ENCODE data around the gene AGFG2. TPM values are rescaled to one million over a fixed set of nuclear protein-coding genes. Genes with fewer than 3 reads are reported as not detected.

Gene AGFG2
- total and polyA plus RNA-seq, 2 of the 13 experiments (the other 11 are each of a cell fraction or from before 2014, with no cell fraction given), result 125 to 132 TPM

DNA sequence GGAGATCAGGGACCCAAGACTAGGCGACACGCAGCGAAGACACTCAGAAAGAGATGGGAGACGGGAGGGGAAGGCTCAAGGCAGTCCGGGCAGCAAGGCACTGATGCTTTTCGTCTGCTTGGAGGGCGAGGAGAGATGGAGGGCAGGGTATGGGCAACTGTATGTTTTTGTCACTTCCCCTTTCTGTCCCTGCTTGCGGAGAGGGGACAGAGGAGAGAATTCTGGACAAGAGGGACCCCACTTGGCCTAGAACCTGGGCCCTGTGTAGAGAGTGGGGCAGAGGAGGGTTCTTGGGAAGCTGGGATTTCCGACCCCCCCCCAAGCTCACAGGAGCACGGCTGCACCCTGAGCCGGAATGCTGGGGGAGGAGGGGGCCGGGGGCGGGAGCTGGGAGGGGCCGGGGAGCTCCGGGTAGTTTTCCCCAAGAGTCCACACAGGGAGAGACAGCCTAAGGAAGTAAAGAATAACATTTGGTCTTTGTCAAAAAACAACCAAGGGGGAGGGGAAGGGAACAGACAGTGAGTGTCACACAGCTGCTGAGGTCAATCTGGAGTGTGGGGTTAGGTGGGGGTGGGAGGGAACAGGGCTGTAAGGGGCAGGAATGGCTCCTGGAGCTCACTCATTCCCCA lies 45.2 kb downstream of the AGFG2 start:
- Histone ChIP-seq H3K27ac (ENCODE audit: extremely low read length, insufficient read depth, low read length) (no peak overlapping the region), H2AFZ (ENCODE audit: low read length) (no peak overlapping the region), H3K79me2 (ENCODE audit: insufficient read depth, low read length) (peaks cover 6% of the 10 kb centered on the region), H3K4me2 (ENCODE audit: low read depth, low read length) (peak overlapping the region; percentile 94), H3K9me3 (ENCODE audit: low read length) (no peaks in the 10 kb centered on the region), H3K36me3 (replicated peaks in 1 of 2; ENCODE audit: control insufficient read depth in 1 of 2, insufficient read depth in 2 of 2, low read length in 2 of 2) (peaks cover 10 to 18% of the 10 kb centered on the region in 2 experiments; a peak in 4 of 5 replicates), H4K20me1 (ENCODE audit: insufficient read depth, low read length) (peaks cover 8% of the 10 kb centered on the region; the same call in 1 of the 2 replicates), H3K9ac (ENCODE audit: insufficient read depth, low read depth, low read length) (peak overlapping the region; percentile 94; the same call in 1 of the 2 replicates), H3K4me1 (ENCODE audit: insufficient read depth, low read length) (peaks cover 34% of the 10 kb centered on the region), H3K27me3 (ENCODE audit: control insufficient read depth in 1 of 2, insufficient read depth in 2 of 2, low read length in 2 of 2) (no peaks in the 10 kb centered on the region; a peak in 1 of 5 replicates), H3K4me3 (replicated peaks in 1 of 3; ENCODE audit: insufficient read depth in 1 of 3, low read depth in 2 of 3, low read length in 3 of 3) (peak overlapping the region; percentile 80 to 98 (median 86); a peak in 5 of 6 replicates)
- WGBS (ENCODE audit: low lambda C conversion rate), result 61% methylated on average over 15 of the region's 15 CpGs
- no TSS peak for BruUV-seq (replicated peaks)
- in situ Hi-C loops (cut with HindIII; ENCODE audit: extremely low pct_ligation_motif_present, low pct_unique_long_range_greater_than_20kb) (no loop called here), intact Hi-C loops (cut with micrococcal nuclease; ENCODE audit: unreplicated experiment) (no loop called here)
- ChIA-PET CTCF (ENCODE audit: low intra/inter-chr PET ratio, low total read pairs) (no interaction called here), POLR2A (interaction anchor here (0.7 to 4.1 kb wide), 9 partner anchors 12 to 155 kb away, joined by 3 to 73 read pairs (median 11); partner anchors contain the start of genes MEPCE, MOSPD3 and ZCWPW1)
- DNase-seq (ENCODE audit: low spot score), result no peak
- FAIRE-seq, result no peak
- no peak for ATAC-seq
- TF ChIP-seq THYN1 (CRISPR knock-in tag; IDR thresholded peaks at IDR 0.05; ENCODE audit: borderline replicate concordance, low read depth) (no peak), U2AF1 (optimal IDR thresholded peaks at IDR 0.05; ENCODE audit: low read depth, low read length) (no peak), POLR2G (IDR thresholded peaks at IDR 0.05; ENCODE audit: low read depth, low read length) (no peak), EED (CRISPR knock-in tag; IDR thresholded peaks at IDR 0.05) (no peak), NCOA1 (CRISPR knock-in tag; IDR thresholded peaks at IDR 0.05) (no peak), ERF (CRISPR knock-in tag; IDR thresholded peaks at IDR 0.05) (no peak), IKZF1 (IDR thresholded peaks at IDR 0.05) (no peak), ZSCAN25 (CRISPR knock-in tag; IDR thresholded peaks at IDR 0.05) (no peak), DMAP1 (CRISPR knock-in tag; IDR thresholded peaks at IDR 0.05) (no peak), ZNF674 (CRISPR knock-in tag; IDR thresholded peaks at IDR 0.05; ENCODE audit: low read depth) (no peak), ZNF264 (CRISPR knock-in tag; IDR thresholded peaks at IDR 0.05) (no peak)
- TF ChIP-seq, protein P1, sequence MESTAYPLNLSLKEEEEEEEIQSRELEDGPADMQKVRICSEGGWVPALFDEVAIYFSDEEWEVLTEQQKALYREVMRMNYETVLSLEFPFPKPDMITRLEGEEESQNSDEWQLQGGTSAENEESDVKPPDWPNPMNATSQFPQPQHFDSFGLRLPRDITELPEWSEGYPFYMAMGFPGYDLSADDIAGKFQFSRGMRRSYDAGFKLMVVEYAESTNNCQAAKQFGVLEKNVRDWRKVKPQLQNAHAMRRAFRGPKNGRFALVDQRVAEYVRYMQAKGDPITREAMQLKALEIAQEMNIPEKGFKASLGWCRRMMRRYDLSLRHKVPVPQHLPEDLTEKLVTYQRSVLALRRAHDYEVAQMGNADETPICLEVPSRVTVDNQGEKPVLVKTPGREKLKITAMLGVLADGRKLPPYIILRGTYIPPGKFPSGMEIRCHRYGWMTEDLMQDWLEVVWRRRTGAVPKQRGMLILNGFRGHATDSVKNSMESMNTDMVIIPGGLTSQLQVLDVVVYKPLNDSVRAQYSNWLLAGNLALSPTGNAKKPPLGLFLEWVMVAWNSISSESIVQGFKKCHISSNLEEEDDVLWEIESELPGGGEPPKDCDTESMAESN (CRISPR knock-in tag; conservative IDR thresholded peaks at IDR 0.05), result no peak
- TF ChIP-seq, protein P2, sequence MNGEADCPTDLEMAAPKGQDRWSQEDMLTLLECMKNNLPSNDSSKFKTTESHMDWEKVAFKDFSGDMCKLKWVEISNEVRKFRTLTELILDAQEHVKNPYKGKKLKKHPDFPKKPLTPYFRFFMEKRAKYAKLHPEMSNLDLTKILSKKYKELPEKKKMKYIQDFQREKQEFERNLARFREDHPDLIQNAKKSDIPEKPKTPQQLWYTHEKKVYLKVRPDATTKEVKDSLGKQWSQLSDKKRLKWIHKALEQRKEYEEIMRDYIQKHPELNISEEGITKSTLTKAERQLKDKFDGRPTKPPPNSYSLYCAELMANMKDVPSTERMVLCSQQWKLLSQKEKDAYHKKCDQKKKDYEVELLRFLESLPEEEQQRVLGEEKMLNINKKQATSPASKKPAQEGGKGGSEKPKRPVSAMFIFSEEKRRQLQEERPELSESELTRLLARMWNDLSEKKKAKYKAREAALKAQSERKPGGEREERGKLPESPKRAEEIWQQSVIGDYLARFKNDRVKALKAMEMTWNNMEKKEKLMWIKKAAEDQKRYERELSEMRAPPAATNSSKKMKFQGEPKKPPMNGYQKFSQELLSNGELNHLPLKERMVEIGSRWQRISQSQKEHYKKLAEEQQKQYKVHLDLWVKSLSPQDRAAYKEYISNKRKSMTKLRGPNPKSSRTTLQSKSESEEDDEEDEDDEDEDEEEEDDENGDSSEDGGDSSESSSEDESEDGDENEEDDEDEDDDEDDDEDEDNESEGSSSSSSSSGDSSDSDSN (CRISPR knock-in tag; IDR thresholded peaks at IDR 0.05), result no peak
- TF ChIP-seq, protein P3, sequence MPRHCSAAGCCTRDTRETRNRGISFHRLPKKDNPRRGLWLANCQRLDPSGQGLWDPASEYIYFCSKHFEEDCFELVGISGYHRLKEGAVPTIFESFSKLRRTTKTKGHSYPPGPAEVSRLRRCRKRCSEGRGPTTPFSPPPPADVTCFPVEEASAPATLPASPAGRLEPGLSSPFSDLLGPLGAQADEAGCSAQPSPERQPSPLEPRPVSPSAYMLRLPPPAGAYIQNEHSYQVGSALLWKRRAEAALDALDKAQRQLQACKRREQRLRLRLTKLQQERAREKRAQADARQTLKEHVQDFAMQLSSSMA (CRISPR knock-in tag; IDR thresholded peaks at IDR 0.05), result no peak
- TF ChIP-seq, protein P4, sequence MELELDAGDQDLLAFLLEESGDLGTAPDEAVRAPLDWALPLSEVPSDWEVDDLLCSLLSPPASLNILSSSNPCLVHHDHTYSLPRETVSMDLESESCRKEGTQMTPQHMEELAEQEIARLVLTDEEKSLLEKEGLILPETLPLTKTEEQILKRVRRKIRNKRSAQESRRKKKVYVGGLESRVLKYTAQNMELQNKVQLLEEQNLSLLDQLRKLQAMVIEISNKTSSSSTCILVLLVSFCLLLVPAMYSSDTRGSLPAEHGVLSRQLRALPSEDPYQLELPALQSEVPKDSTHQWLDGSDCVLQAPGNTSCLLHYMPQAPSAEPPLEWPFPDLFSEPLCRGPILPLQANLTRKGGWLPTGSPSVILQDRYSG (CRISPR knock-in tag; IDR thresholded peaks at IDR 0.05), result no peak
- TF ChIP-seq, protein P5, sequence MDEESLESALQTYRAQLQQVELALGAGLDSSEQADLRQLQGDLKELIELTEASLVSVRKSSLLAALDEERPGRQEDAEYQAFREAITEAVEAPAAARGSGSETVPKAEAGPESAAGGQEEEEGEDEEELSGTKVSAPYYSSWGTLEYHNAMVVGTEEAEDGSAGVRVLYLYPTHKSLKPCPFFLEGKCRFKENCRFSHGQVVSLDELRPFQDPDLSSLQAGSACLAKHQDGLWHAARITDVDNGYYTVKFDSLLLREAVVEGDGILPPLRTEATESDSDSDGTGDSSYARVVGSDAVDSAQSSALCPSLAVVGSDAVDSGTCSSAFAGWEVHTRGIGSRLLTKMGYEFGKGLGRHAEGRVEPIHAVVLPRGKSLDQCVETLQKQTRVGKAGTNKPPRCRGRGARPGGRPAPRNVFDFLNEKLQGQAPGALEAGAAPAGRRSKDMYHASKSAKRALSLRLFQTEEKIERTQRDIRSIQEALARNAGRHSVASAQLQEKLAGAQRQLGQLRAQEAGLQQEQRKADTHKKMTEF (CRISPR knock-in tag; IDR thresholded peaks at IDR 0.05), result no peak
